DND-41 (cell line): ENCODE data around the gene MYL10.

Experiments used
- ATAC-seq: fragments of 200-7000 bp; cut with Tn5 transposase; 3 replicates; pipeline ENCODE4 v1.9.1; 2021; ENCODE audit warnings: low read depth; ENCODE audit not compliant: insufficient read depth
- DNase-seq: peaks from one replicate; pipeline ENCODE4 v3.0.0-alpha.2; 2020
- H2AFZ ChIP-seq: 2 replicates; pipeline ENCODE4 v1.6.0; 2012; ENCODE audit warnings: low read depth, low read length
- H3K27ac ChIP-seq: 2 replicates; pipeline ENCODE4 v1.5.1; 2012; ENCODE audit warnings: low read length, inconsistent platforms
- H3K27me3 ChIP-seq: fragments of 200-600 bp; sonication (generic); 2 replicates; pipeline ENCODE4 v1.6.0; 2012; ENCODE audit warnings: low read length, mild to moderate bottlenecking, inconsistent platforms; ENCODE audit not compliant: insufficient read depth, poor library complexity
- H3K36me3 ChIP-seq: 2 replicates; pipeline ENCODE4 v1.5.1; 2012; ENCODE audit warnings: low read length, inconsistent platforms; ENCODE audit not compliant: insufficient read depth
- H3K4me1 ChIP-seq: 2 replicates; pipeline ENCODE4 v1.5.1; 2012; ENCODE audit warnings: mild to moderate bottlenecking, low read length; ENCODE audit not compliant: insufficient read depth
- H3K4me2 ChIP-seq: 2 replicates; pipeline ENCODE4 v1.6.0; 2012; ENCODE audit warnings: mild to moderate bottlenecking, moderate library complexity, low read length, inconsistent platforms; ENCODE audit not compliant: insufficient read depth
- H3K4me3 ChIP-seq, 2 experiments: fragments of 200-600 bp in 1 of 2; shearing (Covaris generic) in 1 of 2; 2 replicates each; pipeline ENCODE4 v1.5.1; 2012 to 2016; ENCODE audit warnings: inconsistent platforms in 2 of 2, low read length in 2 of 2, mild to moderate bottlenecking in 2 of 2, low read depth in 1 of 2, moderate library complexity in 1 of 2
- H3K79me2 ChIP-seq: 2 replicates; pipeline ENCODE4 v1.6.0; 2012; ENCODE audit warnings: low read length, inconsistent platforms; ENCODE audit not compliant: insufficient read depth
- H3K9ac ChIP-seq: 2 replicates; pipeline ENCODE4 v1.6.0; 2012; ENCODE audit warnings: low read depth, mild to moderate bottlenecking, inconsistent platforms, low read length, moderate library complexity
- H3K9me3 ChIP-seq: 2 replicates; pipeline ENCODE4 v1.5.1; 2012; ENCODE audit warnings: low read length, moderate library complexity, mild to moderate bottlenecking, inconsistent platforms; ENCODE audit not compliant: insufficient read depth, severe bottlenecking
- H4K20me1 ChIP-seq: 2 replicates; pipeline ENCODE4 v1.6.0; 2012; ENCODE audit warnings: low read length; ENCODE audit not compliant: insufficient read depth
- CTCF ChIP-seq: IDR thresholded peaks from 2 replicates; pipeline ENCODE4 v1.5.1; 2012; ENCODE audit warnings: borderline replicate concordance, low read length, moderate library complexity, mild to moderate bottlenecking; ENCODE audit not compliant: poor library complexity, severe bottlenecking; ENCODE audit errors: extremely low read depth
- EZH2 ChIP-seq: IDR thresholded peaks from 3 replicates; pipeline ENCODE4 v1.6.1; 2012; ENCODE audit warnings: borderline replicate concordance, low read depth, mild to moderate bottlenecking, moderate library complexity, low read length, inconsistent platforms; ENCODE audit not compliant: severe bottlenecking

The MYL10 gene

GRCh38 chr7:101590663-101591435 is 38.2 kb downstream of the MYL10 start:
- no peak for TF ChIP-seq EZH2
- TF ChIP-seq CTCF = no peak
- no peaks in the 10 kb centered on the region for H3K79me2 ChIP-seq
- H4K20me1 ChIP-seq = no peaks in the 10 kb centered on the region
- H3K4me3 ChIP-seq = no peak overlapping the region
- no peak for ATAC-seq
- no peak overlapping the region for H2AFZ ChIP-seq
- no peaks in the 10 kb centered on the region for H3K9me3 ChIP-seq
- DNase-seq = no peak
- H3K9ac ChIP-seq = no peak overlapping the region
- H3K36me3 ChIP-seq = no peaks in the 10 kb centered on the region
- no peaks in the 10 kb centered on the region for H3K4me1 ChIP-seq
- no peak overlapping the region for H3K4me2 ChIP-seq
- H3K27ac ChIP-seq = no peak overlapping the region
- peaks cover 8% of the 10 kb centered on the region for H3K27me3 ChIP-seq

- Histone ChIP-seq H3K9me3 (no peaks in the 10 kb centered on the region), H3K4me1 (no peaks in the 10 kb centered on the region), H3K79me2 (no peaks in the 10 kb centered on the region), H3K9ac (no peak overlapping the region), H3K4me2 (no peak overlapping the region), H3K27me3 (peaks cover 8% of the 10 kb centered on the region), H3K36me3 (no peaks in the 10 kb centered on the region), H4K20me1 (no peaks in the 10 kb centered on the region), H3K4me3 (no peak overlapping the region), H3K27ac (no peak overlapping the region), H2AFZ (no peak overlapping the region)
- TF ChIP-seq CTCF (no peak), EZH2 (no peak)
- ATAC-seq (no peak), DNase-seq (no peak)
These were observed 39.0 kb downstream of the MYL10 start for GRCh38 chr7:101589976-101590662.

- Histone ChIP-seq H3K4me3 (no peak overlapping the region), H3K36me3 (no peaks in the 10 kb centered on the region), H3K4me2 (no peak overlapping the region), H3K4me1 (no peaks in the 10 kb centered on the region), H3K27ac (no peak overlapping the region), H4K20me1 (no peaks in the 10 kb centered on the region), H3K79me2 (no peaks in the 10 kb centered on the region), H3K27me3 (peaks cover 8% of the 10 kb centered on the region), H3K9ac (no peak overlapping the region), H3K9me3 (no peaks in the 10 kb centered on the region), H2AFZ (no peak overlapping the region)
- DNase-seq (no peak), ATAC-seq (no peak)
- TF ChIP-seq EZH2 (no peak), CTCF (peak; percentile 6)
These were observed 40.0 kb downstream of the MYL10 start for GRCh38 chr7:101589052-101589451.
